HEK293 (cell line): ENCODE results near the gene COL4A3.
A peak's percentile ranks its signal among the peaks of the same experiment; 100 is the strongest.

Experiments used
- BCL11B ChIP-seq: fragments of 450-650 bp; formaldehyde crosslinking; IDR thresholded peaks from 2 replicates; pipeline ENCODE4 v1.5.1; 2016; ENCODE audit warnings: low read depth, missing biosample characterization, missing genetic modification characterization
- FEZF1 ChIP-seq: fragments of 450-650 bp; formaldehyde crosslinking; IDR thresholded peaks from 2 replicates; pipeline ENCODE4 v1.5.1; 2016; ENCODE audit warnings: missing biosample characterization, missing genetic modification characterization
- MYNN ChIP-seq: fragments of 450-650 bp; formaldehyde crosslinking; IDR thresholded peaks from 2 replicates; pipeline ENCODE4 v1.5.1; 2016; ENCODE audit warnings: missing biosample characterization, missing genetic modification characterization, borderline replicate concordance
- PATZ1 ChIP-seq: fragments of 450-650 bp; formaldehyde crosslinking; IDR thresholded peaks from 2 replicates; pipeline ENCODE4 v1.5.1; 2016; ENCODE audit warnings: missing biosample characterization, missing genetic modification characterization
- SCRT2 ChIP-seq: fragments of 450-650 bp; formaldehyde crosslinking; IDR thresholded peaks from 2 replicates; pipeline ENCODE4 v1.5.1; 2016; ENCODE audit warnings: missing biosample characterization, missing genetic modification characterization
- SP2 ChIP-seq: fragments of 450-650 bp; formaldehyde crosslinking; IDR thresholded peaks from 2 replicates; pipeline ENCODE4 v1.5.1; 2016; ENCODE audit warnings: missing biosample characterization, missing genetic modification characterization
- TCF7L2 ChIP-seq: IDR thresholded peaks from 2 replicates; pipeline ENCODE4 v1.6.1; 2011; ENCODE audit warnings: low read depth, mild to moderate bottlenecking, inconsistent platforms, low read length, moderate library complexity, borderline replicate concordance
- TRIM28 ChIP-seq: IDR thresholded peaks from 2 replicates; pipeline ENCODE4 v1.6.1; 2011; ENCODE audit warnings: low read length, control low read depth, borderline replicate concordance
- WT1 ChIP-seq: fragments of 450-650 bp; formaldehyde crosslinking; IDR thresholded peaks from 2 replicates; pipeline ENCODE4 v1.5.1; 2016; ENCODE audit warnings: missing biosample characterization, missing genetic modification characterization
- ZBTB1 ChIP-seq: fragments of 450-650 bp; formaldehyde crosslinking; IDR thresholded peaks from 2 replicates; pipeline ENCODE4 v1.5.1; 2016; ENCODE audit warnings: missing biosample characterization, missing genetic modification characterization
- ZBTB21 ChIP-seq: fragments of 450-650 bp; formaldehyde crosslinking; IDR thresholded peaks from 2 replicates; pipeline ENCODE4 v1.5.1; 2017; ENCODE audit warnings: missing biosample characterization, missing genetic modification characterization
- ZBTB8A ChIP-seq: fragments of 450-650 bp; formaldehyde crosslinking; IDR thresholded peaks from 2 replicates; pipeline ENCODE4 v1.5.1; 2016; ENCODE audit warnings: missing biosample characterization, missing genetic modification characterization
- ZNF16 ChIP-seq: fragments of 450-650 bp; formaldehyde crosslinking; IDR thresholded peaks from 2 replicates; pipeline ENCODE4 v1.5.1; 2016; ENCODE audit warnings: low read depth, missing biosample characterization, missing genetic modification characterization
- ZNF184 ChIP-seq: fragments of 450-650 bp; IDR thresholded peaks from 2 replicates; pipeline ENCODE4 v1.5.1; 2018; ENCODE audit warnings: missing biosample characterization, mild to moderate bottlenecking, missing genetic modification characterization
- ZNF239 ChIP-seq: fragments of 450-650 bp; formaldehyde crosslinking; IDR thresholded peaks from 2 replicates; pipeline ENCODE4 v1.5.1; 2016; ENCODE audit warnings: missing biosample characterization, missing genetic modification characterization
- ZNF26 ChIP-seq: fragments of 450-650 bp; formaldehyde crosslinking; IDR thresholded peaks from 2 replicates; pipeline ENCODE4 v1.5.1; 2016; ENCODE audit warnings: missing biosample characterization, missing genetic modification characterization
- ZNF266 ChIP-seq: fragments of 450-650 bp; formaldehyde crosslinking; IDR thresholded peaks from 2 replicates; pipeline ENCODE4 v1.5.1; 2016; ENCODE audit warnings: missing biosample characterization, missing genetic modification characterization, low read depth
- ZNF311 ChIP-seq: fragments of 450-650 bp; formaldehyde crosslinking; IDR thresholded peaks from 2 replicates; pipeline ENCODE4 v1.5.1; 2017; ENCODE audit warnings: missing biosample characterization, missing genetic modification characterization, borderline replicate concordance
- ZNF416 ChIP-seq: fragments of 450-650 bp; formaldehyde crosslinking; IDR thresholded peaks from 2 replicates; pipeline ENCODE4 v1.5.1; 2016; ENCODE audit warnings: missing biosample characterization, missing genetic modification characterization
- ZNF473 ChIP-seq: fragments of 450-650 bp; formaldehyde crosslinking; IDR thresholded peaks from 2 replicates; pipeline ENCODE4 v1.5.1; 2017; ENCODE audit warnings: missing biosample characterization, missing genetic modification characterization
- ZNF48 ChIP-seq: fragments of 450-650 bp; formaldehyde crosslinking; IDR thresholded peaks from 2 replicates; pipeline ENCODE4 v1.5.1; 2016; ENCODE audit warnings: missing biosample characterization, missing genetic modification characterization
- ZNF514 ChIP-seq: fragments of 450-650 bp; formaldehyde crosslinking; IDR thresholded peaks from 2 replicates; pipeline ENCODE4 v1.5.1; 2016; ENCODE audit warnings: missing biosample characterization, missing genetic modification characterization
- ZNF548 ChIP-seq: fragments of 450-650 bp; formaldehyde crosslinking; IDR thresholded peaks from 2 replicates; pipeline ENCODE4 v1.5.1; 2016; ENCODE audit warnings: missing biosample characterization, missing genetic modification characterization
- ZNF624 ChIP-seq: fragments of 450-650 bp; formaldehyde crosslinking; IDR thresholded peaks from 2 replicates; pipeline ENCODE4 v1.5.1; 2017; ENCODE audit warnings: missing biosample characterization, missing genetic modification characterization
- ZNF626 ChIP-seq: fragments of 450-650 bp; sonication (Bioruptor Pico); formaldehyde crosslinking; IDR thresholded peaks from 2 replicates; pipeline ENCODE4 v1.5.1; 2018; ENCODE audit warnings: missing biosample characterization, missing genetic modification characterization, inconsistent platforms
- ZNF645 ChIP-seq: fragments of 450-650 bp; formaldehyde crosslinking; IDR thresholded peaks from 2 replicates; pipeline ENCODE4; 2016; ENCODE audit warnings: missing biosample characterization, missing genetic modification characterization
- ZNF654 ChIP-seq: fragments of 450-650 bp; formaldehyde crosslinking; IDR thresholded peaks from 2 replicates; pipeline ENCODE4 v1.5.1; 2016; ENCODE audit warnings: low read depth, missing biosample characterization, missing genetic modification characterization
- TF ChIP-seq, protein P1 (sequence below): fragments of 450-650 bp; formaldehyde crosslinking; IDR thresholded peaks from 2 replicates; pipeline ENCODE4 v1.5.1; 2017; ENCODE audit warnings: missing biosample characterization, mild to moderate bottlenecking, missing genetic modification characterization, moderate library complexity
- TF ChIP-seq, protein P2 (sequence below): fragments of 450-650 bp; formaldehyde crosslinking; IDR thresholded peaks from 2 replicates; pipeline ENCODE4 v1.5.1; 2017; ENCODE audit warnings: missing biosample characterization, missing genetic modification characterization
- TF ChIP-seq, protein P3 (sequence below): fragments of 450-650 bp; formaldehyde crosslinking; IDR thresholded peaks from 2 replicates; pipeline ENCODE4 v1.5.1; 2016; ENCODE audit warnings: missing biosample characterization, missing genetic modification characterization
- TF ChIP-seq, protein P4 (sequence below): fragments of 450-650 bp; formaldehyde crosslinking; IDR thresholded peaks from 2 replicates; pipeline ENCODE4 v1.5.1; 2016; ENCODE audit warnings: missing biosample characterization, missing genetic modification characterization

The COL4A3 gene

GRCh38 chr2:227324995-227325838 lies 160.8 kb downstream of the COL4A3 start, which contains the start of gene MFF (continued):
- TF ChIP-seq ZBTB21 (tag by site-specific recombination) (no peak; the same call in 1 of the 2 replicates), WT1 (tag by site-specific recombination) (no peak; the same call in 1 of the 2 replicates), ZBTB8A (tag by site-specific recombination) (peak; percentile 93), ZNF416 (tag by site-specific recombination) (no peak), PATZ1 (peak; percentile 66), SP2 (tag by site-specific recombination) (peak; percentile 66), TCF7L2 (no peak), ZNF473 (tag by site-specific recombination) (no peak), ZNF311 (tag by site-specific recombination) (no peak), ZNF548 (tag by site-specific recombination) (no peak), ZNF16 (tag by site-specific recombination) (no peak), ZNF239 (no peak), ZNF624 (tag by site-specific recombination) (no peak), ZBTB1 (no peak), ZNF266 (tag by site-specific recombination) (no peak), ZNF184 (tag by site-specific recombination) (no peak), MYNN (tag by site-specific recombination) (no peak), ZNF626 (tag by site-specific recombination) (no peak), ZNF26 (tag by site-specific recombination) (no peak), BCL11B (tag by site-specific recombination) (no peak), TRIM28 (peak; percentile 27; the same call in 1 of the 2 replicates), ZNF645 (tag by site-specific recombination) (no peak), FEZF1 (tag by site-specific recombination) (no peak), ZNF514 (tag by site-specific recombination) (no peak), ZNF654 (no peak), ZNF48 (tag by site-specific recombination) (no peak), SCRT2 (tag by site-specific recombination) (no peak)
- TF ChIP-seq, protein P1, sequence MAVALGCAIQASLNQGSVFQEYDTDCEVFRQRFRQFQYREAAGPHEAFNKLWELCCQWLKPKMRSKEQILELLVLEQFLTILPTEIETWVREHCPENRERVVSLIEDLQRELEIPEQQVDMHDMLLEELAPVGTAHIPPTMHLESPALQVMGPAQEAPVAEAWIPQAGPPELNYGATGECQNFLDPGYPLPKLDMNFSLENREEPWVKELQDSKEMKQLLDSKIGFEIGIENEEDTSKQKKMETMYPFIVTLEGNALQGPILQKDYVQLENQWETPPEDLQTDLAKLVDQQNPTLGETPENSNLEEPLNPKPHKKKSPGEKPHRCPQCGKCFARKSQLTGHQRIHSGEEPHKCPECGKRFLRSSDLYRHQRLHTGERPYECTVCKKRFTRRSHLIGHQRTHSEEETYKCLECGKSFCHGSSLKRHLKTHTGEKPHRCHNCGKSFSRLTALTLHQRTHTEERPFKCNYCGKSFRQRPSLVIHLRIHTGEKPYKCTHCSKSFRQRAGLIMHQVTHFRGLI (tag by site-specific recombination): peak; percentile 41; the same call in 1 of the 2 replicates
- TF ChIP-seq, protein P2, sequence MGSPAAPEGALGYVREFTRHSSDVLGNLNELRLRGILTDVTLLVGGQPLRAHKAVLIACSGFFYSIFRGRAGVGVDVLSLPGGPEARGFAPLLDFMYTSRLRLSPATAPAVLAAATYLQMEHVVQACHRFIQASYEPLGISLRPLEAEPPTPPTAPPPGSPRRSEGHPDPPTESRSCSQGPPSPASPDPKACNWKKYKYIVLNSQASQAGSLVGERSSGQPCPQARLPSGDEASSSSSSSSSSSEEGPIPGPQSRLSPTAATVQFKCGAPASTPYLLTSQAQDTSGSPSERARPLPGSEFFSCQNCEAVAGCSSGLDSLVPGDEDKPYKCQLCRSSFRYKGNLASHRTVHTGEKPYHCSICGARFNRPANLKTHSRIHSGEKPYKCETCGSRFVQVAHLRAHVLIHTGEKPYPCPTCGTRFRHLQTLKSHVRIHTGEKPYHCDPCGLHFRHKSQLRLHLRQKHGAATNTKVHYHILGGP: no peak
- TF ChIP-seq, protein P3, sequence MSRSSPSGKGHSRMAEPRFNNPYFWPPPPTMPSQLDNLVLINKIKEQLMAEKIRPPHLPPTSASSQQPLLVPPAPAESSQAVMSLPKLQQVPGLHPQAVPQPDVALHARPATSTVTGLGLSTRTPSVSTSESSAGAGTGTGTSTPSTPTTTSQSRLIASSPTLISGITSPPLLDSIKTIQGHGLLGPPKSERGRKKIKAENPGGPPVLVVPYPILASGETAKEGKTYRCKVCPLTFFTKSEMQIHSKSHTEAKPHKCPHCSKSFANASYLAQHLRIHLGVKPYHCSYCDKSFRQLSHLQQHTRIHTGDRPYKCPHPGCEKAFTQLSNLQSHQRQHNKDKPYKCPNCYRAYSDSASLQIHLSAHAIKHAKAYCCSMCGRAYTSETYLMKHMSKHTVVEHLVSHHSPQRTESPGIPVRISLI (tag by site-specific recombination): no peak
- TF ChIP-seq, protein P4, sequence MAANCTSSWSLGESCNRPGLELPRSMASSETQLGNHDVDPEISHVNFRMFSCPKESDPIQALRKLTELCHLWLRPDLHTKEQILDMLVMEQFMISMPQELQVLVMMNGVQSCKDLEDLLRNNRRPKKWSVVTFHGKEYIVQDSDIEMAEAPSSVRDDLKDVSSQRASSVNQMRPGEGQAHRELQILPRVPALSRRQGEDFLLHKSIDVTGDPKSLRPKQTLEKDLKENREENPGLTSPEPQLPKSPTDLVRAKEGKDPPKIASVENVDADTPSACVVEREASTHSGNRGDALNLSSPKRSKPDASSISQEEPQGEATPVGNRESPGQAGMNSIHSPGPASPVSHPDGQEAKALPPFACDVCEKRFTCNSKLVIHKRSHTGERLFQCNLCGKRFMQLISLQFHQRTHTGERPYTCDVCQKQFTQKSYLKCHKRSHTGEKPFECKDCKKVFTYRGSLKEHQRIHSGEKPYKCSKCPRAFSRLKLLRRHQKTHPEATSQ (tag by site-specific recombination): 0 out of 2 replicates have a peak, but pooled peaks have one; percentile 24
